ENCODE measurements around the gene GRM8.

The GRM8 gene

GRCh38 chr7:126453104-126453503 lies 799.6 kb downstream of the GRM8 start:
- in situ Hi-C loops (cut with MboI; ENCODE audit: low sequenced_read_pairs) = no loop called here

- in situ Hi-C loops (cut with MboI; ENCODE audit: low sequenced_read_pairs) = no loop called here
Observed at GRCh38 chr7:126450269-126450671, 802.5 kb downstream of the GRM8 start.

- in situ Hi-C loops (cut with MboI; ENCODE audit: low sequenced_read_pairs) = no loop called here
Observed at GRCh38 chr7:126449611-126450268, 803.0 kb downstream of the GRM8 start.

- in situ Hi-C loops (cut with MboI; ENCODE audit: low sequenced_read_pairs) = no loop called here
Observed at GRCh38 chr7:126447984-126448383, 804.8 kb downstream of the GRM8 start.

GRCh38 chr7:126445991-126446390 lies 806.8 kb downstream of the GRM8 start:
- in situ Hi-C loops (cut with MboI; ENCODE audit: low sequenced_read_pairs) = no loop called here

- in situ Hi-C loops (cut with MboI; ENCODE audit: low sequenced_read_pairs) = no loop called here
Observed at GRCh38 chr7:126443951-126444350, 808.8 kb downstream of the GRM8 start.

- in situ Hi-C loops (cut with MboI; ENCODE audit: low sequenced_read_pairs) = no loop called here
Observed at GRCh38 chr7:126442908-126443307, 809.8 kb downstream of the GRM8 start.

GRCh38 chr7:126441745-126442144 lies 811.0 kb downstream of the GRM8 start:
- in situ Hi-C loops (cut with MboI; ENCODE audit: low sequenced_read_pairs) = no loop called here

GRCh38 chr7:126440542-126440941 lies 812.2 kb downstream of the GRM8 start:
- in situ Hi-C loops (cut with MboI; ENCODE audit: low sequenced_read_pairs) = no loop called here

GRCh38 chr7:126436213-126436868 lies 816.4 kb downstream of the GRM8 start:
- in situ Hi-C loops (cut with MboI; ENCODE audit: low sequenced_read_pairs) = no loop called here

- in situ Hi-C loops (cut with MboI; ENCODE audit: low sequenced_read_pairs) = no loop called here
Observed at GRCh38 chr7:126426652-126427051, 826.1 kb downstream of the GRM8 start.

GRCh38 chr7:126424985-126425384 lies 827.8 kb downstream of the GRM8 start:
- in situ Hi-C loops (cut with MboI; ENCODE audit: low sequenced_read_pairs) = no loop called here

GRCh38 chr7:126419047-126419446 lies 833.7 kb downstream of the GRM8 start:
- in situ Hi-C loops (cut with MboI; ENCODE audit: low sequenced_read_pairs) = no loop called here

GRCh38 chr7:126411821-126412383 lies 840.8 kb downstream of the GRM8 start:
- in situ Hi-C loops (cut with MboI; ENCODE audit: low sequenced_read_pairs) = no loop called here

GRCh38 chr7:126411032-126411820 lies 841.5 kb downstream of the GRM8 start:
- in situ Hi-C loops (cut with MboI; ENCODE audit: low sequenced_read_pairs) = no loop called here

- in situ Hi-C loops (cut with MboI; ENCODE audit: low sequenced_read_pairs) = no loop called here
Observed at GRCh38 chr7:126403040-126403439, 849.7 kb downstream of the GRM8 start.

- in situ Hi-C loops (cut with MboI; ENCODE audit: low sequenced_read_pairs) = no loop called here
Observed at GRCh38 chr7:126401918-126402317, 850.8 kb downstream of the GRM8 start.

- in situ Hi-C loops (cut with MboI; ENCODE audit: low sequenced_read_pairs) = no loop called here
Observed at GRCh38 chr7:126398851-126399529, 853.8 kb downstream of the GRM8 start.

- in situ Hi-C loops (cut with MboI; ENCODE audit: low sequenced_read_pairs) = no loop called here
Observed at GRCh38 chr7:126398285-126398684, 854.5 kb downstream of the GRM8 start.

GRCh38 chr7:126394406-126394805 lies 858.3 kb downstream of the GRM8 start:
- in situ Hi-C loops (cut with MboI; ENCODE audit: low sequenced_read_pairs) = no loop called here

Measured in HL-60/S4 treated with retinoic acid at 250 ng/mL for 4 days and 3 days (cell line).